ENCODE measurements around the gene NEMP2.
A peak's percentile ranks its signal among the peaks of the same experiment; 100 is the strongest.
"Not testable (repeated sequence)": the region's sequence is repeated elsewhere in the genome, so short reads cannot be mapped to it uniquely, and the experiment has no call there.

Gene NEMP2

DNA sequence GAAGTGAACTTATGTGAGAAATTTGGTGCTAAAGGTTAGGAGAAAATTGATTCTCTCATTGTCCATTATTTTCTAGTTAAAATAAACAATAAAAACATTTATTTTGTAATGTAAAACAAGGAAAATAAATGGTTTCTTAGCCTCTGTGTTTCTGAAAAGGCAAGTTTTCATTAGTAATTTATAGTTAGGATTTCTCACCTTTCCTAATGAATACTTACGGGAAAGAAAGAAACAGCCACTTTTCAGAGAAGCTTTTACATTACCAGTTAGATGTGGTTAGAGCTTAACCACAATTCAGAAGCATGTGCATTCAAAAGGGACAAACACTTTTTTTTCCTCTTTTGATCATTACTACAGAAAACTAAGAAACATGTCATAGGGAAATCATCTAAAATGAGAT lies 18.8 kb downstream of the NEMP2 start:
- DNase-seq (ENCODE audit: low read depth) = no peak
- TF ChIP-seq, protein P1, sequence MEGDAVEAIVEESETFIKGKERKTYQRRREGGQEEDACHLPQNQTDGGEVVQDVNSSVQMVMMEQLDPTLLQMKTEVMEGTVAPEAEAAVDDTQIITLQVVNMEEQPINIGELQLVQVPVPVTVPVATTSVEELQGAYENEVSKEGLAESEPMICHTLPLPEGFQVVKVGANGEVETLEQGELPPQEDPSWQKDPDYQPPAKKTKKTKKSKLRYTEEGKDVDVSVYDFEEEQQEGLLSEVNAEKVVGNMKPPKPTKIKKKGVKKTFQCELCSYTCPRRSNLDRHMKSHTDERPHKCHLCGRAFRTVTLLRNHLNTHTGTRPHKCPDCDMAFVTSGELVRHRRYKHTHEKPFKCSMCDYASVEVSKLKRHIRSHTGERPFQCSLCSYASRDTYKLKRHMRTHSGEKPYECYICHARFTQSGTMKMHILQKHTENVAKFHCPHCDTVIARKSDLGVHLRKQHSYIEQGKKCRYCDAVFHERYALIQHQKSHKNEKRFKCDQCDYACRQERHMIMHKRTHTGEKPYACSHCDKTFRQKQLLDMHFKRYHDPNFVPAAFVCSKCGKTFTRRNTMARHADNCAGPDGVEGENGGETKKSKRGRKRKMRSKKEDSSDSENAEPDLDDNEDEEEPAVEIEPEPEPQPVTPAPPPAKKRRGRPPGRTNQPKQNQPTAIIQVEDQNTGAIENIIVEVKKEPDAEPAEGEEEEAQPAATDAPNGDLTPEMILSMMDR (IDR thresholded peaks at IDR 0.05; ENCODE audit: insufficient read depth, low read depth, low read length, missing control alignments) = no peak
- H3K4me3 ChIP-seq (ENCODE audit: low read depth, low read length) = no peak overlapping the region

DNA sequence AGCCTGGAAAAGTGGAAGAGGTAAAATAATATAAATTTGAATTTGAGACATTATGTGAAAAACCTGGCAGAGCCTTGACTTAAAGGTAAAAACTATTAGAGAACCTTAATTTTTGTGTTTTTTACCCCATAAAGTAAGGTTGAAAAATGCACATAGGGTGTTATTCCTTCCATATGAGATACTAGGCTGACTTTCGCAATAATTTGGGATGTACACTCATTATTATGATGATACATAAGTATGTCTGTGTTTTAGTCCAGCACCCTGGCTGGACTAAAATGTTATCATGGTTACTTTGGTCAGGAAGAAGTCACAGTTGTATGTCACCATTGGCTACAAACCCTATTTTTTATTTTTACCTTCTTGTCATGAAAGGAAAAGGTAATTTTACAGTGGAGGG lies 19.8 kb downstream of the NEMP2 start:
- H3K4me3 ChIP-seq (ENCODE audit: low read depth, low read length) = no peak overlapping the region
- DNase-seq (ENCODE audit: low read depth) = no peak
- TF ChIP-seq, protein P1 (IDR thresholded peaks at IDR 0.05; ENCODE audit: insufficient read depth, low read depth, low read length, missing control alignments) = no peak

DNA sequence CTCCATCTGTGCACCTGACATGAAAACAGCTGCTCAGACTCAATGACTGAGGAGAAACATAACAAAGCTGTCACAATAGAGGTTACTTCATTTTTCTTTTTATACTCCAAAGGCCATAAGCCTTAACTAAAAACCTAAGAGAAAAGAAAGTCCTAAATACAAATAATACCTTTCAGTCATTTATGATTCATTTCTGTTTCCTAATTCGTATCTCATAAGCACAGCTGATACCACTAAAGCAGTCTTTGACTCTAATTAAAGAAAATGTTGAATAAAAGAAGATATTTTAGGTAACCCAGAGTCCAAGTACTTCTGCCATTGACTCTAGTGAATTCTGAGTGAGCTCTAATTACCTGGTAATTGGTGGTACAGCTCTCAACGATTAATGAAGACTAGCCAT lies 20.6 kb downstream of the NEMP2 start:
- DNase-seq (ENCODE audit: low read depth) = no peak
- no peak overlapping the region for H3K4me3 ChIP-seq (ENCODE audit: low read depth, low read length)
- TF ChIP-seq, protein P1 (IDR thresholded peaks at IDR 0.05; ENCODE audit: insufficient read depth, low read depth, low read length, missing control alignments) = no peak

DNA sequence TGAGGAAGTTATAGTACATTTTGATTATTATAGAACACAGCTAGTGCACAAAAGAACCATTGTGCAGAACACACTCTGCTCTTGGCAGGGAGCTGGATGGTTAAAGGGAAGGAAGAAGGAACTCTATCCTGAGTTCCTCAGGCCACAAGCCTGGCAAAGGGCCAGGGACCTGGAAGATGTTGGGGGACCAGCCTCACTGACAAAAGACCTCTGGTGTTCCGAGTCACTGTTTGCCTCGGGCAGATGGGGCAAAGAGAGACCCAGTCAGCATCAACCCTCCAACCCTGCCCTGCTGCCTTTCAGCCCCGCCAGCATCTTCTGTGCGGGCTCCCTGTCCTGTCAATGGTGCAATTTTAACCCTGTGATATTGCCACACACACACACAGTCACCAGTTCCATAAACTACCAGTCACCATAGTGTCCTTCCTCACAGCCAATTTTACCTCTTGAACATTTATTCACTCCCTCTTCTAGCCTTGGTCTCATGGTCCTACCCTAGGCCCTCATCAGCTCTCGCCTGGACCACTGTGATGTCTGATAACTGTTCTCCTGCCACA lies 21.9 kb downstream of the NEMP2 start:
- H3K4me3 ChIP-seq (ENCODE audit: low read depth, low read length) = no peak overlapping the region
- TF ChIP-seq, protein P1 (IDR thresholded peaks at IDR 0.05; ENCODE audit: insufficient read depth, low read depth, low read length, missing control alignments) = no peak
- DNase-seq (ENCODE audit: low read depth) = no peak

DNA sequence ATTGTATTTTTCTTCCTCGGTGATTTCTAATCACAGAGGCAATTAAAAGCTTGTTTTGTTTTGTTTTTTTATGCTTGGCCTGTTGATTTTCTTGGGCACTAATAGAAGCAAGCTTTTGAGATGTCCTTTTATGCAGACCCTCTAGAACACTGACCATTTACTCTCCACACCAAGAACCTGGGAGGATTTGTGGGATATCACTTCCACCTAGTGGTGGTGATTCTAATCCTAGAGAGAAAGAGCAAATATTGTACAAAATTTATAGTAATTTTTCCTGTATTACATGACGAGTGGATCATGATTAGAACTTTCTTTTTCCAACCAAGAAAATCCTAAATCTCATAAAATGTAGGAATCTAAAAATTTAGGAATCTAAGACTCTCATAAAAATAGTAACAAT lies 23.4 kb downstream of the NEMP2 start:
- TF ChIP-seq, protein P1 (IDR thresholded peaks at IDR 0.05; ENCODE audit: insufficient read depth, low read depth, low read length, missing control alignments) = peak; percentile 10
- H3K4me3 ChIP-seq (ENCODE audit: low read depth, low read length) = no peak overlapping the region
- no peak for DNase-seq (ENCODE audit: low read depth)

DNA sequence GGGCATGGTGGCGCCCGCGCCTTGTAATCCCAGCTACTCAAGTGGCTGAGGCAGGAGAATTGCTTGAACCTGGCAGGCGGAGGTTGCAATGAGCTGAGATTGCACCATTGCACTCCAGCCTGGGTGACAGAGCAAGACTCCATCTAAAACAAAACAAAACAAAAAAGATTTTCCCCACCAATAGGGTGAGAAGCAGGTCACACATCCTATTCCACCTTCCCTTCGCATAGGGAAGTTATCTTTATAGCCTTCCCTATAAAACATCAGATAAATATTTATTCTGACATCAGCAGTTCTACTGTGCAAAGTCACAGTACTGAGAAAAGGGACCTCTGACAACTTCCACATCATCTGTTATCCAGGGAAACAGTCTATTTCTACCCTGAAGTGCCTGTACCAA lies 24.6 kb downstream of the NEMP2 start:
- not testable (repeated sequence) for H3K4me3 ChIP-seq (ENCODE audit: low read depth, low read length); DNase-seq (ENCODE audit: low read depth)

DNA sequence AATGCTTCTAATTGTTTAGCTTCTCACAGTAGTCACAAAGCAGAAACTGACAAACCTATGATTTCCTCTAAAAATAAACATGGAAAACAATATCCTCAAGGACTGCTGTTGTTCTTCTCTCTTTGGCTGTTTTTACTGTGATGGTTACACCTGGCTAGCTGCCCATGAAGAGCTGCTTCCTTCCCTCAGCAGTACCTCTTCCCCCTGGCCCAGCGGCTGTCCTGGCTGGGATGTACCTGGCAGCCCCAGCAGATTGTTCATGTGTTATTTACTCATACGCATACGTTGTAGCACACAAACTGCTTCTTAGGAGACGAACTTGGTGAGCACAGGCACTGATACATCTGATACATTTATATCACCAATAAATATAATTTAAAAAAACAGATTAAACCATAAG lies 27.4 kb downstream of the NEMP2 start:
- no peak for DNase-seq (ENCODE audit: low read depth)
- H3K4me3 ChIP-seq (ENCODE audit: low read depth, low read length) = no peak overlapping the region
- TF ChIP-seq, protein P1 (IDR thresholded peaks at IDR 0.05; ENCODE audit: insufficient read depth, low read depth, low read length, missing control alignments) = no peak

Measured in GM12865 (cell line).